GM12891 (cell line): ENCODE data around the gene RAX2.

Experiments
- POLR2A ChIP-seq: IDR thresholded peaks from 2 replicates; pipeline ENCODE4 v1.6.1; 2011; ENCODE audit warnings: low read depth, low read length, control low read depth
- POLR2AphosphoS5 ChIP-seq: IDR thresholded peaks from 2 replicates; pipeline ENCODE4 v1.6.1; 2011; ENCODE audit warnings: low read depth, low read length, control low read depth

DNA sequence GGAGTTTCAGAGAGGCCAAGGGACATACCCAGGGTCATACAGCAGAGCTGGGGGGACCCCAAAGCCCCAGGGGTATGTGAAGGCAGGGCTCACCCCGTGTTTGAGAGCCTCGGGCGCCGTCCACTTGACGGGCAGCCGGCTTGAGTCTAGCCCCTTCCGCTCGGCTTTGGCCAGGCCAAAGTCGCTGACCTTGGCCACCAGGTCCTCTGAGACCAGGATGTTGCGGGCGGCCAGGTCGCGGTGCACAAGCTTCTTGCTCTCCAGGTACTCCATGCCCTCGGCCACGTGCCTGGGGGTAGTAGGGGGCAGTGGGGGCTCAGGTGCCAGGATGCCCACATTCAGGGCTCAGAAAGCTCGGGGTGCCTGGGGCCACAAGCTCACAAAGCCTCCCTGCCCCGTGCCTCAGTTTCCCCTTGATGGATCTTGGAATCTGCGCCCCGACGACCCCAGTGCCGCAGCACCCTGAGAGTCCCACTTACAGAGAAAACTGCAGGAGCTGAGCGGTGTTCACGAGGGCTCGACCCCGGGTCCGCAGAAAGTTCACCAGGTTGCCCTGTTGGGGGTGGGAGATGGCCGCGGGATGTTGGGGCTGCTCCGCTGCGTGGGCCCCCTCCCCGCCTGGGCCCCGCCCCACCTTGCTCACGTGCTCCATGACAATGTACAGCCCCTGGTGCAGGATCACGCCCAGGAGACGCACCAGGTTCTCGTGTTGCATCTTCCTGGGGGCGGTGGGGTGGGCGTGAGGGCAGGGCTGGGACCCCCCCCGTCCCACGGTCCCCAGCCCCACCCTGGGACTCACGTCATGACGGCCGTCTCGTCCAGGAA, 7.1 kb upstream of the RAX2 start:
- TF ChIP-seq POLR2AphosphoS5 (no peak), POLR2A (no peak)
